Prostate gland (tissue), 2 donors: ENCODE results near the gene OR5B21. TPM values are rescaled to one million over a fixed set of nuclear protein-coding genes. Genes with fewer than 3 reads are reported as not detected.

ENCODE experiments used
- DNase-seq: peaks from one replicate; pipeline ENCODE4 v3.0.0-alpha.2; 2019; ENCODE audit warnings: low spot score
- H3K27ac ChIP-seq, 2 donors: fragments of 200-600 bp; sonication (generic); 2 replicates each; pipeline ENCODE4 v1.5.1; 2017 to 2019
- H3K27me3 ChIP-seq: fragments of 200-600 bp; sonication (generic); replicated peaks from 2 replicates; pipeline ENCODE4 v1.5.1; 2019; ENCODE audit not compliant: insufficient read depth
- H3K36me3 ChIP-seq, 2 donors: fragments of 200-600 bp; sonication (generic); 1 replicate in 1 of 2; 2 replicates in 1 of 2; pipeline versions ENCODE4 v1.5.1 to v1.8.1; 2017 to 2019
- H3K4me1 ChIP-seq: fragments of 200-600 bp; sonication (generic); replicated peaks from 2 replicates; pipeline ENCODE4 v1.5.1; 2019
- H3K4me3 ChIP-seq, 2 donors: fragments of 200-600 bp; sonication (generic); 2 replicates each; pipeline ENCODE4 v1.5.1; 2017 to 2019
- H3K9me3 ChIP-seq: fragments of 200-600 bp; sonication (generic); 2 replicates; pipeline ENCODE4 v1.5.1; 2017
- POLR2A ChIP-seq: fragments of 450-650 bp; IDR thresholded peaks from one replicate; pipeline ENCODE4 v1.6.1; 2016; ENCODE audit warnings: antibody characterized with exemption, mild to moderate bottlenecking
- POLR2AphosphoS5 ChIP-seq: sonication (generic); formaldehyde crosslinking; IDR thresholded peaks from one replicate; pipeline ENCODE4 v1.6.1; 2017; ENCODE audit warnings: antibody characterized with exemption
- WGBS: methylation state at CpG from one replicate; pipeline ENCODE4 v1.1.5; 2018; 5-methylcytosine and 5-hydroxymethylcytosine counted together
- intact Hi-C: fragments of 100-400 bp; cut with DNase I; formaldehyde crosslinking; loops from one replicate; pipeline ENCODE4 v1.14.2; 2022
- total RNA-seq, 2 donors: library from RNA; depleted of rRNA; stranded (reverse); fragments of >200 nt; gene quantifications; one replicate each; pipeline ENCODE4 v1.1.0, GENCODE V29; 2016
- TF ChIP-seq, protein P1 (sequence below), 4 experiments: fragments of 200-600 bp in 2 of 4; fragments of 450-650 bp in 2 of 4; sonication (generic) in 2 of 4; IDR thresholded peaks; 1 replicate in 3 of 4; 2 replicates in 1 of 4; pipeline ENCODE4 v1.5.1; 2016 to 2019; ENCODE audit warnings: antibody characterized with exemption in 4 of 4, mild to moderate bottlenecking in 2 of 4, moderate library complexity in 2 of 4

The OR5B21 gene
- total RNA-seq, 2 donors from 2014 or later: not detected

DNA sequence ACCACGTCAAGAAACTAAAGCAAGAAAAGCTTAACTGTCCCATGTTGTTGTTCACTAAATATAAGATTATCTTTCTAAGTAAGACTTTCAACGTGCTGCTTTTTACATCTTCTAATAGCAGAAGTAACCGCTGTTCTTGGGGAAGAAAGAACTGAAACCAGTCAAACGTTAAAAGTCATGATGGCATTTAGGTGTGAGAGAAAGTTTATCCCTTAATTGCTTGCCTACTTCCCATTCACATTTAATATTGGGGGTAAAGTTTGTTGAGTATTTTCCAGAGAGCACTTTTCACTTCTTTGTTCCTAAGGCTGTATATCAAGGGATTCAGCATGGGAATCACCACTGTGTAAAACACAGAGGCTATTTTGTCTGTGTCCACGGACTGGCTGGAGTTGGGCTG is 970 bp downstream of the OR5B21 start:
- whole genome bisulfite sequencing: 73% methylated on average over 5 of the region's 5 CpGs
- no peak overlapping the region for H3K27ac ChIP-seq

DNA sequence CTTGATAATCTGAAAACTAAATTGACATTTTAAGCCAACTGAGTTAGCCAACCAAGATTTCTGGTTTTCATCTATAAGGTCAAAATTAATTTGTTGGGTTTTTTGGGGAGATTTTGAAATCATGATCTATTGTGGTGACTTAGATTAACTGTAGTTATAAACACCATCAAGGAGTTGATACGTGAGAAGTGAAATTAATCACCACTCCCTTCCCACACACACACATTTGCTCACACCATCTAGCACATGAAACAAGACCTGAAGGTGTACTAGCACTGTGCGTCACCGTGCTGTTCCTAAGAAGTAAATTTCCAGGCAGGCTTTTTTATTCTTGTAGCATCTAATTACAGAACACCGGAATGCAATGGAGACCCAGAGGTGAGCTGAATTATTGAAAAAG is 2.1 kb downstream of the OR5B21 start:
- H3K4me1 ChIP-seq: no peaks in the 10 kb centered on the region
- no peak for DNase-seq
- H3K27ac ChIP-seq: no peak overlapping the region
- H3K9me3 ChIP-seq: no peaks in the 10 kb centered on the region
- intact Hi-C loops: no loop called here
- no peaks in the 10 kb centered on the region for H3K36me3 ChIP-seq
- no peaks in the 10 kb centered on the region for H3K27me3 ChIP-seq
- 83% methylated on average over 4 of the region's 4 CpGs for WGBS
- H3K4me3 ChIP-seq: no peak overlapping the region
- TF ChIP-seq POLR2A (no peak), POLR2AphosphoS5 (no peak)
- TF ChIP-seq, protein P1, sequence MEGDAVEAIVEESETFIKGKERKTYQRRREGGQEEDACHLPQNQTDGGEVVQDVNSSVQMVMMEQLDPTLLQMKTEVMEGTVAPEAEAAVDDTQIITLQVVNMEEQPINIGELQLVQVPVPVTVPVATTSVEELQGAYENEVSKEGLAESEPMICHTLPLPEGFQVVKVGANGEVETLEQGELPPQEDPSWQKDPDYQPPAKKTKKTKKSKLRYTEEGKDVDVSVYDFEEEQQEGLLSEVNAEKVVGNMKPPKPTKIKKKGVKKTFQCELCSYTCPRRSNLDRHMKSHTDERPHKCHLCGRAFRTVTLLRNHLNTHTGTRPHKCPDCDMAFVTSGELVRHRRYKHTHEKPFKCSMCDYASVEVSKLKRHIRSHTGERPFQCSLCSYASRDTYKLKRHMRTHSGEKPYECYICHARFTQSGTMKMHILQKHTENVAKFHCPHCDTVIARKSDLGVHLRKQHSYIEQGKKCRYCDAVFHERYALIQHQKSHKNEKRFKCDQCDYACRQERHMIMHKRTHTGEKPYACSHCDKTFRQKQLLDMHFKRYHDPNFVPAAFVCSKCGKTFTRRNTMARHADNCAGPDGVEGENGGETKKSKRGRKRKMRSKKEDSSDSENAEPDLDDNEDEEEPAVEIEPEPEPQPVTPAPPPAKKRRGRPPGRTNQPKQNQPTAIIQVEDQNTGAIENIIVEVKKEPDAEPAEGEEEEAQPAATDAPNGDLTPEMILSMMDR (IDR thresholded peaks at IDR 0.05): no peak

More for the DNA sequence above, 970 bp downstream of the OR5B21 start:
- no peak for DNase-seq
- no peaks in the 10 kb centered on the region for H3K36me3 ChIP-seq
- H3K9me3 ChIP-seq: no peaks in the 10 kb centered on the region
- no peak overlapping the region for H3K4me3 ChIP-seq
- no peaks in the 10 kb centered on the region for H3K27me3 ChIP-seq
- intact Hi-C loops: no loop called here
- no peaks in the 10 kb centered on the region for H3K4me1 ChIP-seq
- TF ChIP-seq, protein P1 (IDR thresholded peaks at IDR 0.05): no peak
- TF ChIP-seq POLR2AphosphoS5 (no peak), POLR2A (no peak)

DNA sequence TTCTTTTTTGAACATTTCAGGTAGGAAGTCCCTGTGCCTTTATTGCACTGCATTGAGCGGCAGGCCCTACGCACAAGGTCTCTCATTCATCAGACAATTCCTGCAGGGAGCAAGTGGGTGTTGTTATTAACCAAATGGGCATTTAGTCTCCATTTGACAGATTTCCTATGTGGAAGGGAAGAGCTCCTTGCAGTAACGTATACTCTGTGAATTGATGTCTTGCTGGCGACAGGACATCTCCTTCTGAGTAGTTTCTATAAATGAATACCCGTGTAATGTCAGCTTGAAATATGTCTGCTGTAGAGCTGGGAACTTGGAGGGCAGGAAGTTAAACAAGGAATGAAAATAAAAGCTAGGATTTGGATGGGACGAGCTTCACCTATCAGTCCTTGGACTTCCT is 3.7 kb downstream of the OR5B21 start:
- H3K9me3 ChIP-seq: no peaks in the 10 kb centered on the region
- no peak for DNase-seq
- TF ChIP-seq POLR2AphosphoS5 (no peak), POLR2A (no peak)
- TF ChIP-seq, protein P1 (IDR thresholded peaks at IDR 0.05): no peak
- no peaks in the 10 kb centered on the region for H3K4me1 ChIP-seq
- WGBS: 81% methylated on average over 6 of the region's 6 CpGs
- H3K27me3 ChIP-seq: no peaks in the 10 kb centered on the region
- no peak overlapping the region for H3K27ac ChIP-seq
- no peaks in the 10 kb centered on the region for H3K36me3 ChIP-seq
- no peak overlapping the region for H3K4me3 ChIP-seq
- intact Hi-C loops: no loop called here

DNA sequence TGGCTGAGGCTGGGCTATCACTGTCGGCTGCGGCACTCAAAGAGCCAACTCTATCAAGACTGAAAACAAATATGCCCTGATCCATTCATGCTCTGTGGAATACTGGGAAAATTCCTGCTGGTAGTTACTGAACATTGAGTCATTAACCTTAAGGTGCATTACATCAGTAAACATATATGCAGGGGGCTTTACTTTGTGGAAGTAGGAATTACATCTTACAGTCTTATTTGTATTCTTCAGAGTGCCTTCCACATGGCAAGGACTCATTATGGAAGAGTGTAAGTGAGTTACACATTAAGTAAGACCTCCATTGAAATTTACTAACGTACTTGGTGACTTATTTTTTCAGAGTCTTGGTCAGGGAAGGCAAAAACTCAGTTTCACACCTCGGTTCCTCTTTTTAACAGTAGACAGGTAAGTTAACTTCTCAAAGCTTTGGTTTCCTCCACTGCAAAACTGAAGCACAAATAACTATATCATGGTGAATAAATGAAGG is 4.5 kb downstream of the OR5B21 start:
- Histone ChIP-seq H3K9me3 (no peaks in the 10 kb centered on the region), H3K27me3 (no peaks in the 10 kb centered on the region), H3K27ac (no peak overlapping the region), H3K4me3 (no peak overlapping the region), H3K4me1 (no peaks in the 10 kb centered on the region), H3K36me3 (no peaks in the 10 kb centered on the region)
- WGBS: 82% methylated on average over 4 of the region's 4 CpGs
- TF ChIP-seq POLR2AphosphoS5 (no peak), POLR2A (no peak)
- TF ChIP-seq, protein P1 (IDR thresholded peaks at IDR 0.05): no peak
- intact Hi-C loops: no loop called here
- no peak for DNase-seq

DNA sequence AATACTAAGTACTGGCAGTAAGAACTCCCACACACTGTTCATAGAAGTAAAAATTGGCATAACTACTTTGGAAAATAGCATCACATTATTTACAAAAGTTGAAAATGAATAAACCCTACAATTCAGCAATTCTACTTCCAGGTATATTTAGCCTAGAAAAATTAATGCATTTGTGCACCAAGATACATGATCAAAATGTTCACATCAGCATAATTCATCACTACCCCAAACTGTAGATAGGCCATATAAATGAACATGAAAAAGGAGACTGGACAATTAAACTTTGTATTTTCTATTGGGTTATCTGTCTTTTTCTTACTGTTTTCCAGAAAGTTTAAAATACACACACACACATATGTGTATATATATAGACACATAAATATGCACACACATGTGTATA is 5.9 kb downstream of the OR5B21 start:
- H3K27me3 ChIP-seq: no peaks in the 10 kb centered on the region
- H3K4me1 ChIP-seq: no peaks in the 10 kb centered on the region
- no peak for DNase-seq
- H3K36me3 ChIP-seq: no peaks in the 10 kb centered on the region
- no peak overlapping the region for H3K27ac ChIP-seq
- no peaks in the 10 kb centered on the region for H3K9me3 ChIP-seq
- TF ChIP-seq POLR2AphosphoS5 (no peak), POLR2A (no peak)
- TF ChIP-seq, protein P1 (IDR thresholded peaks at IDR 0.05): no peak
- intact Hi-C loops: no loop called here
- no peak overlapping the region for H3K4me3 ChIP-seq
